Psoas muscle (tissue), 8 donors: ENCODE measurements around the gene TMEM181. TPM values are rescaled to one million over a fixed set of nuclear protein-coding genes. Genes with fewer than 3 reads are reported as not detected.
"Not testable (repeated sequence)": the region's sequence is repeated elsewhere in the genome, so short reads cannot be mapped to it uniquely, and the experiment has no call there.

Experiments
- ATAC-seq, 4 donors: fragments of 200-7000 bp; cut with Tn5 transposase; one replicate each; pipeline ENCODE4 v1.9.1; 2020; ENCODE audit warnings: moderate library complexity in 3 of 4, mild to moderate bottlenecking in 2 of 4
- DNase-seq, 2 donors: peaks; one replicate each; pipeline ENCODE4 v3.0.0-alpha.2; 2020
- H3K27ac ChIP-seq: fragments of 200-600 bp; one replicate; pipeline ENCODE4 v1.8.0; 2022
- H3K27me3 ChIP-seq, 3 donors: fragments of 200-600 bp in 1 of 3; one replicate each; pipeline versions ENCODE4 v1.6.1 to v1.8.0; 2013 to 2022; ENCODE audit warnings: low read length in 2 of 3, mild to moderate bottlenecking in 2 of 3, moderate library complexity in 1 of 3; ENCODE audit not compliant: insufficient read depth in 3 of 3
- H3K36me3 ChIP-seq, 2 donors: fragments of 200-600 bp in 1 of 2; one replicate each; pipeline versions ENCODE4 v1.6.1 to v1.8.0; 2013 to 2022; ENCODE audit warnings: low read depth in 1 of 2, mild to moderate bottlenecking in 1 of 2, moderate library complexity in 1 of 2; ENCODE audit not compliant: insufficient read depth in 1 of 2
- H3K4me1 ChIP-seq: fragments of 200-600 bp; one replicate; pipeline ENCODE4 v1.8.0; 2022
- H3K4me3 ChIP-seq: fragments of 200-600 bp; one replicate; pipeline ENCODE4 v1.8.0; 2022; ENCODE audit warnings: mild to moderate bottlenecking
- H3K9me3 ChIP-seq: fragments of 200-600 bp; one replicate; pipeline ENCODE4 v1.8.0; 2022
- WGBS, 3 donors: extraction: QIAGEN DNeasy Blood & Tissue Kit; methylation state at CpG; one replicate each; pipeline versions ENCODE4 v1.1.6 to v1.1.7; 2013; 5-methylcytosine and 5-hydroxymethylcytosine counted together
- intact Hi-C, 2 donors: fragments of 100-400 bp; cut with DNase I; formaldehyde crosslinking; loops; one replicate each; pipeline versions ENCODE4 v1.11.0 to v1.14.2; 2022
- polyA plus RNA-seq, 3 donors: library from polyadenylated mRNA; stranded (reverse); fragments of 200-250 nt; gene quantifications; one replicate each; pipeline ENCODE4 v1.2.3, GENCODE V29; 2013
- total RNA-seq, 4 donors: library from RNA; stranded (reverse); fragmentation: NEBNext Ultra II Directional in 2 of 4; extraction: Animal tissue kit (Norgen Biotek cat#: 25700) in 2 of 4; gene quantifications; one replicate each; pipeline versions ENCODE4 v1.2.1 to v1.2.4, GENCODE V29; 2021 to 2023
- TF ChIP-seq, protein P1 (sequence below): fragments of 200-600 bp; IDR thresholded peaks from one replicate; pipeline ENCODE4 v1.8.0; 2022; ENCODE audit warnings: antibody characterized with exemption
- donor health status: healthy with polysubstance abuse.
- donor health status: DM: no; HTN: no; CAD: no; lungs with moderate emphysema.
- donor health status: Bipolar disorder and iron deficiency.
- donor health status: healthy.
- donor health status: DM: yes; HTN: yes; CAD: no.
- donor health status: DM: no; HTN: no; CAD: no.
- donor health status: DM: no; HTN: no; CAD: no.
- donor health status: DM: yes; HTN: yes; CAD: no.

Gene TMEM181
- total and polyA plus RNA-seq, 7 donors: 6.8 to 16.2 (median 12.2) TPM

DNA sequence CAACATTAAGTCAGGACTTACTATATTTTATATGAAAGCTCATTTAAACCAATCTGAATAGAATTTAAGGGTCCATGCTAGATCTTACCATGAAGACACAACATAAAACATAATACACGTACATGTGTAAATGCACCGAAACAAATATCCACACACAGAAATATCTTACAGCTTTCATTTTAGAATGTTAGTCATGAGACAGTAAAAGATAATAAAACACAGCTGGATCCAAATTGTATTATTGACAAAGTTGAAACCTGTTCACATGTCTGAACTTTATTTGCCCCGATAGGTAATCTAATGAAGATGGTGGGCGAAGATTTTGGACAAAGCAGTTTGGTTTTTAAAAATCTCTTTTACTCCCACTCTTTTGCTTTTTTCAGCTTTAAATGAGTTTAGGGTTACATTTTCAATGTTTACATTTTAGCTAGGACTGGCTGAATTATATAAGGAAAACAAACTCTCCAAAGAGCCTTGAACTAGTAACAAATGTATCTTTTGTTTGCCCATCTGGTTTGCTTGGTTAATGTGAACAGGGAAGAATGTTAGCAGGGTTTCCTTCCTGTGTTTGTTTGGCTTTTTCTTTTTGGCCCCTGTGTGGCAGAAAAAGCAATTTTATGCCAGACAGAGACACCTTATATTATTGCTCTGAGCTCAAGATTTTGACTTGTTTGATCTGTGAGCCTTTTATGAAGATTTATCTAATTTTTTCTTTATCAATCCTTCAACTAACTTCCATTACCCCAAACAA, 5.1 kb upstream of the TMEM181 start:
- intact Hi-C loops: no loop called here
- Histone ChIP-seq H3K9me3 (no peaks in the 10 kb centered on the region), H3K4me3 (no peak overlapping the region), H3K4me1 (peaks cover 5% of the 10 kb centered on the region), H3K27ac (no peak overlapping the region), H3K36me3 (no peaks in the 10 kb centered on the region), H3K27me3 (no peaks in the 10 kb centered on the region)
- TF ChIP-seq, protein P1, sequence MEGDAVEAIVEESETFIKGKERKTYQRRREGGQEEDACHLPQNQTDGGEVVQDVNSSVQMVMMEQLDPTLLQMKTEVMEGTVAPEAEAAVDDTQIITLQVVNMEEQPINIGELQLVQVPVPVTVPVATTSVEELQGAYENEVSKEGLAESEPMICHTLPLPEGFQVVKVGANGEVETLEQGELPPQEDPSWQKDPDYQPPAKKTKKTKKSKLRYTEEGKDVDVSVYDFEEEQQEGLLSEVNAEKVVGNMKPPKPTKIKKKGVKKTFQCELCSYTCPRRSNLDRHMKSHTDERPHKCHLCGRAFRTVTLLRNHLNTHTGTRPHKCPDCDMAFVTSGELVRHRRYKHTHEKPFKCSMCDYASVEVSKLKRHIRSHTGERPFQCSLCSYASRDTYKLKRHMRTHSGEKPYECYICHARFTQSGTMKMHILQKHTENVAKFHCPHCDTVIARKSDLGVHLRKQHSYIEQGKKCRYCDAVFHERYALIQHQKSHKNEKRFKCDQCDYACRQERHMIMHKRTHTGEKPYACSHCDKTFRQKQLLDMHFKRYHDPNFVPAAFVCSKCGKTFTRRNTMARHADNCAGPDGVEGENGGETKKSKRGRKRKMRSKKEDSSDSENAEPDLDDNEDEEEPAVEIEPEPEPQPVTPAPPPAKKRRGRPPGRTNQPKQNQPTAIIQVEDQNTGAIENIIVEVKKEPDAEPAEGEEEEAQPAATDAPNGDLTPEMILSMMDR: no peak
- ATAC-seq (no peak), DNase-seq (no peak)
- WGBS, 3 donors: 89 to 90% (median 90%) methylated on average over 4 of the region's 4 CpGs

DNA sequence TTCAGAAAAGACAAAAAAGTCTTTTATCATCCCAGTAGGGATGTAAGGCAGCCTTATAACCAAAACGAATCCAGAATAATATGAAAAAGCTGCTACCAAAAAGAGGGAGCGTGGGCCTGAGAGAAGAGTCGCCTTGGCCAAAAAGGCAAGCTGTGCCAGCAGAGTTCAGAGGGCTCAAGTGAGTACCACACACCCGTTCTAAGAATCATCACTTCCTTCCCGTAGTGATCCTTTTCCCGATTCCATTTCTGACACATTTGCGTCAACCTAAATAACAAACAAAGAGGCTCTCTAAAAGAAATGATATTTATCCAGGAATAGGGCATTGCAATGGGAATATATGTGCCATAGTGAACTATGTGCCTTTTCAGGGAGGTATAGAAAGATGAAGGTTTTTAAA, 3.8 kb upstream of the TMEM181 start:
- intact Hi-C loops: no loop called here
- peaks cover 9% of the 10 kb centered on the region for H3K4me1 ChIP-seq
- H3K9me3 ChIP-seq: no peaks in the 10 kb centered on the region
- no peak overlapping the region for H3K27ac ChIP-seq
- WGBS, 3 donors: 52 to 63% (median 61%) methylated on average over 7 of the region's 7 CpGs
- H3K4me3 ChIP-seq: no peak overlapping the region
- H3K27me3 ChIP-seq: no peaks in the 10 kb centered on the region
- H3K36me3 ChIP-seq: no peaks in the 10 kb centered on the region
- ATAC-seq (no peak), DNase-seq (no peak)
- TF ChIP-seq, protein P1: no peak

DNA sequence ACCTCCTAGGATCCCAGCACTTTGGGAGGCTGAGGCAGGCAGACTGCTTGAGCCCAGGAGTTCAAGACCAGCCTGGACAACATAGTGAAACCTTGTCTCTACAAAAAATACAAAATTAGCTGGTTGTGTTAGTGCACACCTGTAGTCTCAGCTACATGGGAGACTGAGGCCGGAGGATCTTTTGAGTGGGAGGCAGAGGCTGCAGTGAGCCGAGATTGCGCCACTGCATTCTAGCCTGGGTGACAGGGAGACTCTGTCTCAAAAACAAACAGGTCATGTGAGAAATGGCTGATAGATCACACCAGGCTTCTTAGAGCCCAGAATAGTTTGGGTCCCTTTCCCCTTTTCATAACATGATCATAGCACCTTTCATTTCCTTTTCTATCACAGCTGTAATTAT, 2.8 kb upstream of the TMEM181 start:
- H3K27me3 ChIP-seq, DNase-seq, intact Hi-C loops, H3K27ac ChIP-seq, H3K4me3 ChIP-seq, H3K9me3 ChIP-seq, ATAC-seq, H3K36me3 ChIP-seq: not testable (repeated sequence)
- H3K4me1 ChIP-seq: peaks cover 19% of the 10 kb centered on the region
- 93 to 94% (median 93%) methylated on average over 3 of the region's 3 CpGs for WGBS, 3 donors

DNA sequence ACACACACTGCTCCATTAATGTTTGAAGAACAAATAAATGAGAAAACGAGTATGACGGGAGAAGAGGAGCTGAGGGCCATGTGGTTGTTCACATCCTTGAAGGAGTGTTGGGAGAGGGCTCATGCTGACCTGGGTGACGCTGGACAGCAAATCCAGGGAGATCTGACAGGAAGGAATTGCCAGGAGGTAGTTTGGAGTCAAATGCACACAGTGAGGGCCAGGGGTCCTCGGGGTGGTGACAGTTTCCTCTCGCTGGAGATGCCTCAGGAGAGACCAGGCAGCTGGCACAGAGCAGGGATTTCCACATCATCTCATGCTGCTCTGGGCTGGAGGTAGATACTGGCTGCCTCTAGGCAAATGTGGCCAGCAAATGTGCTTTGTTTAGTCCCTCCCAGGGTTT, 2.0 kb upstream of the TMEM181 start:
- WGBS, 3 donors: 57 to 68% (median 67%) methylated on average over 5 of the region's 5 CpGs

More for the DNA sequence above, 2.0 kb upstream of the TMEM181 start:
- Histone ChIP-seq H3K36me3 (no peaks in the 10 kb centered on the region), H3K9me3 (no peaks in the 10 kb centered on the region), H3K4me3 (no peak overlapping the region), H3K4me1 (peaks cover 19% of the 10 kb centered on the region), H3K27me3 (no peaks in the 10 kb centered on the region), H3K27ac (no peak overlapping the region)
- TF ChIP-seq, protein P1: no peak
- intact Hi-C loops: no loop called here
- DNase-seq: no peak
- no peak for ATAC-seq
